Endothelial cell of umbilical vein (primary cell): ENCODE measurements around the gene TMEM87A.

Experiments used
- EZH2 ChIP-seq: IDR thresholded peaks from 2 replicates; pipeline ENCODE4 v1.6.1; 2012; ENCODE audit warnings: borderline replicate concordance, low read depth, mild to moderate bottlenecking, moderate library complexity, low read length, inconsistent platforms; ENCODE audit not compliant: severe bottlenecking
- MYC ChIP-seq: IDR thresholded peaks from one replicate; pipeline ENCODE4 v1.6.1; 2011; ENCODE audit warnings: mild to moderate bottlenecking, low read depth, low read length
- POLR2A ChIP-seq: IDR thresholded peaks from 2 replicates; pipeline ENCODE4 v1.6.1; 2012; ENCODE audit warnings: low read depth, mild to moderate bottlenecking, control low read depth, low read length
- POLR2AphosphoS5 ChIP-seq: IDR thresholded peaks from 2 replicates; pipeline ENCODE4 v1.6.1; 2012; ENCODE audit warnings: low read depth, mild to moderate bottlenecking, control low read depth, low read length, moderate library complexity; ENCODE audit not compliant: insufficient read depth
- TF ChIP-seq, protein P1 (sequence below), 2 donors: IDR thresholded peaks; 1 replicate in 1 of 2; 2 replicates in 1 of 2; pipeline ENCODE4 v1.5.1; 2011; ENCODE audit warnings: low read length in 2 of 2, mild to moderate bottlenecking in 2 of 2, moderate library complexity in 2 of 2, control low read depth in 1 of 2, inconsistent platforms in 1 of 2, low read depth in 1 of 2; ENCODE audit not compliant: insufficient read depth in 1 of 2; ENCODE audit errors: extremely low read depth in 1 of 2
- TF ChIP-seq, protein P2 (sequence below): IDR thresholded peaks from 2 replicates; pipeline ENCODE4 v1.6.1; 2011; ENCODE audit not compliant: insufficient read depth, insufficient read length

DNA sequence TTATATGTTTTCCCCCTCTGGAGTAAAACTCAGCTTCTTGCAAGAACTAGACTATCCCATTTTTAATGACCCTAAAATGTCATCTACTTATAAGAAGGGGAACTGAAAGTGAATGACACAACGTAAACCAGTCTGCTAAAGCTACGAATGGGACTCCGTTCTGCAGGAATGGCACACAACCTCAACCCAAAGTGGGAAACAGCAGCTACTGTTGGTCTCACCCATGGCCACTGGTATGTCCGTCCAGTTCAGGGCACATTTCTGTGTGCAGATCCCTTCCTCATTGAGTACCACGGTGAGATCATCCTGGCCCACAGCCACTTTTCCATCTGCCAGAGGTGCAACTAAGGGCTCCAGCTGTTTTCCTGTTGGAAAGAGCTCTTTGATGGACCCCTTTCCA is 88.9 kb downstream of the TMEM87A start:
- TF ChIP-seq EZH2 (no peak), POLR2A (no peak), POLR2AphosphoS5 (no peak), MYC (no peak)
- TF ChIP-seq, protein P1, sequence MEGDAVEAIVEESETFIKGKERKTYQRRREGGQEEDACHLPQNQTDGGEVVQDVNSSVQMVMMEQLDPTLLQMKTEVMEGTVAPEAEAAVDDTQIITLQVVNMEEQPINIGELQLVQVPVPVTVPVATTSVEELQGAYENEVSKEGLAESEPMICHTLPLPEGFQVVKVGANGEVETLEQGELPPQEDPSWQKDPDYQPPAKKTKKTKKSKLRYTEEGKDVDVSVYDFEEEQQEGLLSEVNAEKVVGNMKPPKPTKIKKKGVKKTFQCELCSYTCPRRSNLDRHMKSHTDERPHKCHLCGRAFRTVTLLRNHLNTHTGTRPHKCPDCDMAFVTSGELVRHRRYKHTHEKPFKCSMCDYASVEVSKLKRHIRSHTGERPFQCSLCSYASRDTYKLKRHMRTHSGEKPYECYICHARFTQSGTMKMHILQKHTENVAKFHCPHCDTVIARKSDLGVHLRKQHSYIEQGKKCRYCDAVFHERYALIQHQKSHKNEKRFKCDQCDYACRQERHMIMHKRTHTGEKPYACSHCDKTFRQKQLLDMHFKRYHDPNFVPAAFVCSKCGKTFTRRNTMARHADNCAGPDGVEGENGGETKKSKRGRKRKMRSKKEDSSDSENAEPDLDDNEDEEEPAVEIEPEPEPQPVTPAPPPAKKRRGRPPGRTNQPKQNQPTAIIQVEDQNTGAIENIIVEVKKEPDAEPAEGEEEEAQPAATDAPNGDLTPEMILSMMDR (IDR thresholded peaks at IDR 0.05; ENCODE audit: extremely low read depth in 1 of 2, insufficient read depth in 1 of 2, low read depth in 1 of 2, low read length in 2 of 2): no peak
- TF ChIP-seq, protein P2, sequence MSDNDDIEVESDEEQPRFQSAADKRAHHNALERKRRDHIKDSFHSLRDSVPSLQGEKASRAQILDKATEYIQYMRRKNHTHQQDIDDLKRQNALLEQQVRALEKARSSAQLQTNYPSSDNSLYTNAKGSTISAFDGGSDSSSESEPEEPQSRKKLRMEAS: no peak
